HG03469 (cell line): ENCODE data around the gene BRF1.
"Not testable (repeated sequence)": the region's sequence is repeated elsewhere in the genome, so short reads cannot be mapped to it uniquely, and the experiment has no call there.

Source experiments
- ATAC-seq: cut with Tn5 transposase; IDR thresholded peaks from one replicate; pipeline ENCODE4 v1.9.1; 2021; ENCODE audit warnings: mild to moderate bottlenecking, moderate library complexity, moderate number of reproducible peaks; ENCODE audit not compliant: unreplicated experiment

BRF1 gene

DNA sequence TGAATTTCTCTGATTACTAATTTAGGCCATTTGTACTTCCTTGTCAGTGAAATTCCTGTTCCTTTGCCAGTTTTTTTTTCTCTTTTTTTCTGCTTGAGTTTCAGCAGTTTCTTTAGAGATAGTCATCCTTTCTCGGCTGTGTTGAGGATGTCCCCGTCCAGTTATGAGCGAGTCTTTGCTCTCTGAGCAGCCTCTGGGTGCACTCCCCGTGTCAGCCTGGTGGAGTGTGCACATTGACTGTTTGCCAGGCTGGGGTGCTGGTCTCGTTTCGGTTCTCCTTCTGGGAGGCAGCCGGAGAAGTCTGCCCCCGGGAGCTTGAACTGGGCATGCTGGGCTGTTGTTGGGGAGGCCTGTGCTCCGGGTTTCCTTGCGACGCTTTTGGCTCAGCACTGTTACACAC is 16.7 kb upstream of the BRF1 start:
- ATAC-seq, result no peak

GRCh38 chr14:105316968-105317510 is 16.2 kb upstream of the BRF1 start:
- ATAC-seq, result no peak

GRCh38 chr14:105316577-105316941 is 15.8 kb upstream of the BRF1 start:
- ATAC-seq, result no peak

GRCh38 chr14:105315941-105316576 is 15.3 kb upstream of the BRF1 start:
- ATAC-seq, result no peak

GRCh38 chr14:105315211-105315721 is 14.5 kb upstream of the BRF1 start:
- no peak for ATAC-seq

DNA sequence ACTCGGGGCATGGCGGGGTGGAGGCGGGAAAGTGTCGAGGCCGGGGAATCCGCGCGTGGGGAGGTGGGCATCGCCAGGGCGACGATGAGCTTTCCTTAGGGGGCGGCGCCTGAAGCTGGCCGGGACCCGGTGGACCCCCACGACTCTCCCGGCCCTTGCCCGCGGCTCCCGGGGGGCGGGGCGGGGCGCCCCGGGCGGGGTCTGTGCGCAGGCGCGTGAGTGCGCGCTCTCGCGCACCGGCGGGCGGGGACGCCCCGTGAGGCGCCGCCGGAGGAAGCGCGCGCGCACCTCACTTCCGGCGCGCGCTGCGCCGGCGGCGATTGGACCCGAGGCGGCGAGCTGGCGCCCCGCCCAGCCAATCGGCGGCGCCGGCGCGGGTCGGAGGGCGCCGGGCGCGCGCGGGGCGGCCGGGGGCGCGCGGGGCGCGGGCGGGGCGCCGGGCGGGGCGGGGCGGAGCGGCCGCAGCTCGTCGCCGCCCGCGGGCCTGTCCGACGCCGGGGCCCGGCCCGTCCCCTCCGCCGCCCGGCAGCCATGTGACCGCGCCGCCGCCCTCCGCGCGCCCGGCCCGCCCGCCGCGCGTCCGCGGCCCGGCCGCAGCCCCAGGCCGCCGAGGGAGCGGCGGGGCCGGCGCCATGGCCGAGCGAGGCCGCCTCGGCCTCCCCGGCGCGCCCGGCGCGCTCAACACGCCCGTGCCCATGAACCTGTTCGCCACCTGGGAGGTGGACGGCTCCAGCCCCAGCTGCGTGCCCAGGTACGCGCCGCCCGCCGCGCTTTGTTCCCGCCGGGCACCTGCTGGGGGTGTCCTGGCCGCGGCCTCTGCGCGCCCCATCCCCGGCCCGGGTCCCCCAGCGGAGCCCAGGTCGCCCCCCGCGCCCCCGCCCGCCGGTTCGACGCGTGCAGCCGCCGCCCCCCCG is 13.7 kb upstream of the BRF1 start, which contains the start of gene PACS2:
PACS2 (plus strand) TSS at position 462 of the 914 bp plus-strand sequence; CDS start at position 633, 171 bp downstream.
- ATAC-seq, result no peak

DNA sequence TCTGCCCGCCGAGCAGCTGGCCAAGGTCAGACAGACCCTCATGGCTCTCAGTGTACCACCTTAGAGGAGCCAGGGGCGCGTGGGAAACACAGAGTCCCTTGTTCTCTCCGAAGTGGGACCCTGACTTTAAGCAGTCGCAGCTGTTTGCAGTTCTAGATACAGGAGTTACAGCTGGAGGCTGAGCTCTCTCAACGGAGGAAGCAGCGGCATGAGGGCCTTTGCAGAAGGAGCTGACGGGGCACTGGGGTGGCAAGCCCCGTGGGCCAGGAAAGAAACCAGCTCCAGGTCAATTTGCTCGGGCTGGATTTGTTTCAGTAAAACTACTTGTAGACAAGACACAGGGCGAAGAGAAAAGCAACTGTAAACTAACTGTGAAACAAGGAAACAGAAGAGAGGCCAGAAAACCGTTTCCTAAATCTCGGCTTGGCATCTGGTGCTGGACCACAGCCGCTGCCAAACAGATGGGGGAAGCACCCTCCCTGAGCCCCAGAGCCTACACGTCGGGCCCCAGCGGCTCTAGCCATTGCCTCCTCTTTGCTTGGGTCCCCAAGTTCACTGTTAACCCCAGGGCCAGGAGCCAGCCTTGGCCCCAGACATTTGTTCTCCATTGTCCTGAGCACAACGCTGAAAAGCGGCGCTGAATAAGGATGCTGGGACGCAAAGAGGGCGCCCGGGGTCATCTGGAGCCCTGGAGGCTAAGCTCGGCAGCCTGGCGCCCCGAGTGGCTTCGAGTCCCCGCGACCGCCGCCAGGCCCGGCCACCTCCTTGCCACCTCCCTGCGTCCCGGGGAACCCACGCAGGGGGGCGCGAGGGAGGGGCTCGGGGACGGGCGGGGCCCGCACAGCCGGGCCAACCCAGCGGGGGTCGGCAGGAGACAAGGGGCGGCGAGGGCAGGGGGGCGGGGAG is 12.8 kb upstream of the BRF1 start:
- no peak for ATAC-seq

DNA sequence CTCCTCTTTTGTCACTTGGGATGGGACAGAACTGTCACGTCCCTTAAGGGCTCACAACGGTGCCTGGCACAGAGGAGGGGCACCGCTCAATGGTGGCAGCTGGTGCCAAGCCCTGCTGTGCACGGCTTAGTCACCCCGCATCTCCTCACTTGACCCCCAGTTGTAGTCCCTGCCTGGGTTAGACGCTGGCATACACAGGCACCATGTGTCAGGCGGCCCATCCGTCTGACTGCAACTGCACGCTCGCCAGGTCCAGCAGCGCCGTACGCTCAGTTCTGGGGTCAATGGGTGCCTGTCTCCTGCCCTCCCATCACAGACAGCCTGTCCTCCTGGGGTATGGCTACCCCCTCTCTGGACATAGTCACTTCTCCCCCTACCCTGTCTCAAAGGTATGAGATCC is 12.2 kb upstream of the BRF1 start:
- ATAC-seq, result no peak

DNA sequence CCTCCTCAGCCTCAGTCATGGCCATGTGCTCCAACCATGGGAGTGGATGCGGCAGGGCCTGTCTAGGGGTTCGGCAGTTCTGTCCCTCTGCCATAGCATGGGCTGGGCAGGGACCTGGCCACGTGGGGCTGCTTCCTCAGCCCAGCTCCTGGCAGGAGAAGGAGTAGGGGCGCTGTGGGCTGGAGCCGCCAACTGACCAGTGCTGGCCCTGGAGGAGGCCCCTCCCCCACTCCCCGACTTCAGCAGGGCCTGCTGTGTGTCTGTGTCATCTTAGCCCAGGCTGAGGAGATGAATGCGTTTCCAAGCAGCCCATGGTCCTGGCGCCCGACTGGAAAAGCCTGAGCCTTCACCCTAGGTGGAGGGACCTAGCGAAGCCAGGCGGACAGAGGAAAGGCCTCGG is 11.0 kb upstream of the BRF1 start:
- ATAC-seq, result no peak

DNA sequence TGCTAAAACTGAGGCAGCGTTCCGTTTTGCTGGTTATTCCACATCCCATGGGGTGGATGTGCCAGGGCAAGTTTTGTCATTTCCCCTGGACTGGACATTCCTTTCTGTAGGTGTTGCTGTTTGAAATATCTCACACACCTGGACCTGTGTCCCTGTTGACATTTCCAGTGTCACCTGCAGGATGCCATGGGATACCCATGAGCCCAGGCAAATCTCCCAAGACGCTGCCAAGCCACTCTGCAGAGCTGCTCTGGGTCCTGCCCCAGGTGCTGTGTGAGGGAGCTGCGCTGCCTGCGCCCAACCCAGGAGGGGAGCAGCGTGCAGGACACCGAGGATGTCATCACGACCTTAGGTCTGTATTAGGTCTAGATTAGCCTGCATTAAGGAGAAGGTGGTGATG is 8.6 kb upstream of the BRF1 start:
- no peak for ATAC-seq

GRCh38 chr14:105307052-105307727 is 6.4 kb upstream of the BRF1 start:
- no peak for ATAC-seq

GRCh38 chr14:105305791-105306190 is 5.0 kb upstream of the BRF1 start:
- no peak for ATAC-seq

- ATAC-seq, result no peak
These were observed 4.5 kb upstream of the BRF1 start for GRCh38 chr14:105305345-105305744.

DNA sequence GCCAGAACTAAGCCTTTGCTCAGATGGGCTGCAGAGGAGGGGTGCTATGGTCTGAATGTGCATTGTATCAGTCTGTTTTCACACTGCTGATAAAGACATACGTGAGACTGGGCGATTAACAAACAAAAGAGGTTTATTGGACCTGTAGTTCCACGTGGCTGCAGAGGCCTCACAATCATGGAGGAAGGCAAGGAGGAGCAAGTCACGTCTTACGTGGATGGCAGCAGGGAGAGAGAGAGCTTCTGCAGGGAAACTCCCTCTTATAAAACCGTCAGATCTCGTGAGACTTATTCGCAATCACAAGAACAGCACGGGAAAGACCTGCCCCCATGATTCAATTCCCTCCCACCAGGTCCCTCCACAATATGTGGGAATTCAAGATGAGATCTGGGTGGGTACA is 3.8 kb upstream of the BRF1 start:
- ATAC-seq, result no peak

- no peak for ATAC-seq
These were observed 3.1 kb upstream of the BRF1 start for GRCh38 chr14:105303949-105304348.

DNA sequence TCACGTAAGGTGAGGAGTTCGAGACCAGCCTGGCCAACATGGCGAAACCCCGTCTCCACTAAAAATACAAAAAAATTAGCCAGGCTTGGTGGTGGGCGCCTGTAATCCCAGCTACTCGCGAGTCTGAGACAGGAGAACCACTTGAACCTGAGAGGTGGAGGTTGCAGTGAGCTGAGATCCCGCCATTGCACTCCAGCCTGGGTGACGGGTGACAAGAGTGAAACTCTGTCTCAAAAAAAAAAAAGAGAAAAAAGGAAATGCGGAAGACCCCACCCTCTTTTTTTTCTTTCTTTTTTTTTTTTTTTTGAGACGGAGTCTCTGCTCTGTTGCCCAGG is 1.1 kb upstream of the BRF1 start:
- not testable (repeated sequence) for ATAC-seq

GRCh38 chr14:105301103-105301914 is 508 bp upstream of the BRF1 start:
- peak; percentile 28 for ATAC-seq

DNA sequence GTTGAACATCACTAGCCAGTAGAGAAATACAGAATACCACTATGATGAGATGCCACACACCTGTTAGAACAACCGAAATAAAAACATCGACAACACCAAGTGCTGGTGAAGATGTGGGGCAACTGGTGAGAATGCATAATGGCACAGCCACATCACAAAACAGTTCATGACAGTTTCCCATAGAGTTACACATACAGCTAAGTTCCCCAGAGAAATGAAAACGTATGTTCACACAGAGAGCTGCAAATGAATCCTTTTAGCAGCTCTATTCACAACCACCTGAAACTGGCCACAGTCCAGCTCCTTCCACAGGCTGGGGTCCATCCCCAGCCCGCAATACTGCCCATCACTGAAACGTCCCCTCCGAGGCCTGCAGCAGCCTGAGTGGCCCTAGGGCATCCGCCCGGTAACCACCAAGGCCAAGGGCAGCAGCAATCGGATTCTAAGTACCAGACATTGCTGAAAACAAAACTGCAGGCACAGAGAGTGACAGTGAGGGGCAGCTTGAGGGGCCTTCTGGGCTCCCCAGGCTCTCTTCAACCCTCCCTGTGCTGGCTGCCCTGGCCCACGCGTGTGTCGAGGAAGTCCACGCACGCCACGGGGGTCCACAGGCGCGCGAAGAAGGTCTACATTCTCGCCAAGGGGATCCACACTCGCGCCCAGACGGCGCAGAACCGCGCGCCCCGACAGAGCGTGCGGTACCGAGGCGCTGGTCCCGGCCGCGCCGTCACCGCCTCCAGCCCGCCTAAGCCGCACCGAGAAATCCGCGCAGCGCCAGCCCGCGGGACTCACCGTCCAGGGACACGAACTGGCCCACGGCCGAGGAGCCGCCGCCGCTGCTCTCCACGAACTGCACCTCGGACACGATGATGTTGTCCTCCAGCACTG is 903 bp downstream of the BRF1 start:
- peak; percentile 22 for ATAC-seq
